Spleen (tissue), 7 donors: ENCODE measurements around the gene DHX35.

Experiments used
- CTCF ChIP-seq, 11 experiments: fragments of 200-600 bp in 7 of 11; fragments of 450-650 bp in 4 of 11; sonication (generic) in 4 of 11; IDR thresholded peaks in 8 of 11; conservative IDR thresholded peaks in 3 of 11; 1 replicate in 7 of 11; 2 replicates in 4 of 11; pipeline versions ENCODE4 v1.4.0 to v1.8.0; 2016 to 2021; ENCODE audit warnings: antibody characterized with exemption in 11 of 11, inconsistent platforms in 4 of 11, mild to moderate bottlenecking in 1 of 11
- POLR2A ChIP-seq, 3 donors: fragments of 450-650 bp; IDR thresholded peaks; one replicate each; pipeline ENCODE4 v1.5.1; 2017; ENCODE audit warnings: antibody characterized with exemption in 3 of 3, mild to moderate bottlenecking in 1 of 3
- POLR2AphosphoS5 ChIP-seq, 3 donors: sonication (generic); formaldehyde crosslinking; IDR thresholded peaks; one replicate each; pipeline ENCODE4 v1.5.1; 2017; ENCODE audit warnings: antibody characterized with exemption in 3 of 3
- donor health status: DM: no; HTN: no; CAD: no; lungs with moderate emphysema.
- donor health status: DM: no; HTN: no; CAD: no.
- donor health status: DM: no; HTN: no; CAD: no.

GRCh38 chr20:39075731-39076130, 113.6 kb downstream of the DHX35 start:
- TF ChIP-seq POLR2AphosphoS5 (IDR thresholded peaks at IDR 0.05) (no peak), CTCF (IDR thresholded peaks at IDR 0.05 in 8 of 11, conservative IDR thresholded peaks at IDR 0.05 in 3 of 11) (no peak), POLR2A (IDR thresholded peaks at IDR 0.05) (no peak)
